CD4-positive, CD25-positive, alpha-beta regulatory T cell (primary cell): Measurements from ENCODE around the gene EZH1. TPM values are rescaled to one million over a fixed set of nuclear protein-coding genes. Genes with fewer than 3 reads are reported as not detected.
"Not testable (repeated sequence)": the region's sequence is repeated elsewhere in the genome, so short reads cannot be mapped to it uniquely, and the experiment has no call there.

ENCODE experiments used
- ATAC-seq, 2 donors: fragments of 150-1000 bp; cut with Tn5 transposase; one replicate each; pipeline ENCODE4 v1.10.0; 2021; ENCODE audit warnings: low read depth in 2 of 2, moderate number of reproducible peaks in 2 of 2, moderate library complexity in 1 of 2
- DNase-seq, 3 donors: peaks; one replicate each; pipeline versions ENCODE4 v3.0.0 to v3.0.0-alpha.2; 2012 to 2022; ENCODE audit warnings: mixed read lengths in 1 of 3
- H3K27ac ChIP-seq: one replicate; pipeline ENCODE4 v1.7.0; 2013; ENCODE audit warnings: mild to moderate bottlenecking, low read length; ENCODE audit not compliant: insufficient read depth, poor library complexity, severe bottlenecking
- H3K27me3 ChIP-seq: one replicate; pipeline ENCODE4 v1.7.0; 2013; ENCODE audit warnings: low read length; ENCODE audit not compliant: control insufficient read depth, insufficient read depth
- H3K36me3 ChIP-seq: one replicate; pipeline ENCODE4 v1.7.0; 2013; ENCODE audit warnings: mild to moderate bottlenecking, low read length, moderate library complexity; ENCODE audit not compliant: control insufficient read depth, insufficient read depth
- H3K4me1 ChIP-seq: 2 replicates; pipeline ENCODE4 v1.7.0; 2013; ENCODE audit warnings: mild to moderate bottlenecking, low read length; ENCODE audit not compliant: insufficient read depth, control insufficient read depth, poor library complexity, severe bottlenecking
- H3K4me3 ChIP-seq: one replicate; pipeline ENCODE4 v1.7.0; 2013; ENCODE audit warnings: low read depth, mild to moderate bottlenecking, low read length, moderate library complexity
- H3K9me3 ChIP-seq, 2 experiments: 1 replicate in 1 of 2; 2 replicates in 1 of 2; pipeline ENCODE4 v1.7.0; 2013; ENCODE audit warnings: low read length in 2 of 2, mild to moderate bottlenecking in 1 of 2, moderate library complexity in 1 of 2; ENCODE audit not compliant: control insufficient read depth in 2 of 2
- H3K27ac Mint-ChIP-seq, 3 donors: one replicate each; pipeline ENCODE4 v1.8.0; 2020 to 2022; ENCODE audit warnings: mild to moderate bottlenecking in 3 of 3, mixed read lengths in 3 of 3, moderate library complexity in 2 of 3
- H3K27me3 Mint-ChIP-seq: one replicate; pipeline ENCODE4 v1.8.0; 2022; ENCODE audit warnings: mild to moderate bottlenecking, mixed read lengths
- H3K36me3 Mint-ChIP-seq: one replicate; pipeline ENCODE4 v1.8.0; 2020; ENCODE audit warnings: mixed read lengths
- H3K4me1 Mint-ChIP-seq, 4 donors: one replicate each; pipeline ENCODE4 v1.8.0; 2020 to 2022; ENCODE audit warnings: mixed read lengths in 4 of 4, mild to moderate bottlenecking in 1 of 4
- H3K4me3 Mint-ChIP-seq, 4 donors: one replicate each; pipeline ENCODE4 v1.8.0; 2020 to 2022; ENCODE audit warnings: mild to moderate bottlenecking in 4 of 4, mixed read lengths in 4 of 4, moderate library complexity in 3 of 4
- H3K9me3 Mint-ChIP-seq, 7 donors: one replicate each; pipeline ENCODE4 v1.8.0; 2020 to 2022; ENCODE audit warnings: mixed read lengths in 7 of 7, mild to moderate bottlenecking in 3 of 7, moderate library complexity in 2 of 7
- polyA plus RNA-seq, 4 donors: library from polyadenylated mRNA; unstranded; fragments of 300-500 nt; fragmentation: Illumina TruSeq; gene quantifications; one replicate each; pipeline ENCODE4 v1.2.3, GENCODE V29; 2021
- total RNA-seq: library from RNA; stranded (reverse); gene quantifications from one replicate; pipeline ENCODE4 v1.2.3, GENCODE V29; 2022

EZH1 gene
- total and polyA plus RNA-seq, 5 donors from 2014 or later: 38.7 to 123 (median 54.4) TPM

GRCh38 chr17:42778570-42778969 is 33.7 kb upstream of the EZH1 start:
- ATAC-seq (no peak), DNase-seq (no peak)
- Mint-ChIP-seq H3K36me3 (peaks cover 42% of the 10 kb centered on the region), H3K27me3 (peaks cover 35% of the 10 kb centered on the region), H3K27ac (no peak overlapping the region), H3K9me3 (peaks cover 0 to 4% (median 0%) of the 10 kb centered on the region in 7 donors), H3K4me1 (peaks cover 0 to 36% (median 21%) of the 10 kb centered on the region in 4 donors), H3K4me3 (peak overlapping the region in 1 of 4 donors; percentile 33)
- Histone ChIP-seq H3K36me3 (peaks cover 48% of the 10 kb centered on the region), H3K27ac (no peak overlapping the region), H3K4me3 (no peak overlapping the region), H3K27me3 (peaks cover 14% of the 10 kb centered on the region), H3K4me1 (peaks cover 19% of the 10 kb centered on the region), H3K9me3 (no peaks in the 10 kb centered on the region)

GRCh38 chr17:42775534-42776098 is 30.8 kb upstream of the EZH1 start:
- H3K27me3 Mint-ChIP-seq: peaks cover 14% of the 10 kb centered on the region
- H3K4me1 Mint-ChIP-seq: peaks cover 4 to 39% (median 22%) of the 10 kb centered on the region in 4 donors
- Histone ChIP-seq H3K9me3 (no peaks in the 10 kb centered on the region), H3K4me1 (peaks cover 22% of the 10 kb centered on the region), H3K27ac (no peak overlapping the region), H3K27me3 (no peaks in the 10 kb centered on the region), H3K36me3 (peaks cover 48% of the 10 kb centered on the region), H3K4me3 (no peak overlapping the region)
- H3K4me3 Mint-ChIP-seq: peak overlapping the region in 2 of 4 donors; percentile 64 to 95
- no peak for ATAC-seq
- no peak for DNase-seq
- H3K9me3 Mint-ChIP-seq: no peaks in the 10 kb centered on the region
- peaks cover 38% of the 10 kb centered on the region for H3K36me3 Mint-ChIP-seq
- no peak overlapping the region for H3K27ac Mint-ChIP-seq

- Mint-ChIP-seq H3K4me3 (peak overlapping the region; percentile 95 to 99 (median 98)), H3K36me3 (peaks cover 32% of the 10 kb centered on the region), H3K4me1 (peaks cover 4 to 32% (median 18%) of the 10 kb centered on the region in 4 donors), H3K27ac (peak overlapping the region; percentile 80 to 99 (median 99)), H3K27me3 (peaks cover 5% of the 10 kb centered on the region), H3K9me3 (no peaks in the 10 kb centered on the region)
- Histone ChIP-seq H3K4me1 (peaks cover 19% of the 10 kb centered on the region), H3K27me3 (no peaks in the 10 kb centered on the region), H3K36me3 (peaks cover 41% of the 10 kb centered on the region), H3K4me3 (peak overlapping the region; percentile 93), H3K9me3 (no peaks in the 10 kb centered on the region), H3K27ac (peak overlapping the region; percentile 86)
- ATAC-seq (no peak), DNase-seq (no peak)
Observed at GRCh38 chr17:42774066-42774745, 29.4 kb upstream of the EZH1 start.

- ATAC-seq (peak; percentile 93), DNase-seq (peak; percentile 64 to 89 (median 75))
- peaks cover 33% of the 10 kb centered on the region for H3K36me3 ChIP-seq
- H3K4me3 ChIP-seq: peak within 1 kb of the TSS; percentile 93
- peak within 1 kb of the TSS; percentile 86 for H3K27ac ChIP-seq
- H3K27me3 Mint-ChIP-seq: peaks cover 6% of the 10 kb centered on the region
- no peaks in the 10 kb centered on the region for H3K9me3 Mint-ChIP-seq
- peak within 1 kb of the TSS; percentile 97 to 99 (median 99) for H3K27ac Mint-ChIP-seq
- peaks cover 4 to 31% (median 18%) of the 10 kb centered on the region in 4 donors for H3K4me1 Mint-ChIP-seq
- H3K9me3 ChIP-seq: no peaks in the 10 kb centered on the region
- peaks cover 25% of the 10 kb centered on the region for H3K36me3 Mint-ChIP-seq
- peaks cover 19% of the 10 kb centered on the region for H3K4me1 ChIP-seq
- H3K4me3 Mint-ChIP-seq: peak within 1 kb of the TSS; percentile 95 to 99 (median 98)
- no peaks in the 10 kb centered on the region for H3K27me3 ChIP-seq
Observed at GRCh38 chr17:42773290-42774035, 28.6 kb upstream of the EZH1 start, which contains the start of gene VPS25. VPS25 (plus strand) TSS chr17:42773449; CDS start chr17:42773476, 27 bp downstream.

- Mint-ChIP-seq H3K4me1 (peaks cover 4 to 31% (median 18%) of the 10 kb centered on the region in 4 donors), H3K9me3 (no peaks in the 10 kb centered on the region), H3K27ac (peak overlapping the region; percentile 97 to 99 (median 99)), H3K36me3 (peaks cover 19% of the 10 kb centered on the region), H3K4me3 (peak overlapping the region; percentile 95 to 99 (median 98)), H3K27me3 (peaks cover 12% of the 10 kb centered on the region)
- H3K27me3 ChIP-seq: no peaks in the 10 kb centered on the region
- no peak for DNase-seq
- no peaks in the 10 kb centered on the region for H3K9me3 ChIP-seq
- H3K27ac ChIP-seq: peak overlapping the region; percentile 86
- H3K36me3 ChIP-seq: peaks cover 28% of the 10 kb centered on the region
- ATAC-seq: peak in 1 of 2 donors; percentile 16
- peak overlapping the region; percentile 93 for H3K4me3 ChIP-seq
- peaks cover 19% of the 10 kb centered on the region for H3K4me1 ChIP-seq
Observed at GRCh38 chr17:42772945-42773289, 28.1 kb upstream of the EZH1 start.

- not testable (repeated sequence) for H3K9me3 Mint-ChIP-seq, H3K4me3 ChIP-seq, DNase-seq, ATAC-seq, H3K4me3 Mint-ChIP-seq, H3K27ac ChIP-seq, H3K36me3 Mint-ChIP-seq, H3K9me3 ChIP-seq, H3K27me3 ChIP-seq, H3K27ac Mint-ChIP-seq, H3K36me3 ChIP-seq
- peaks cover 18% of the 10 kb centered on the region for H3K27me3 Mint-ChIP-seq
- peaks cover 4 to 31% (median 15%) of the 10 kb centered on the region in 4 donors for H3K4me1 Mint-ChIP-seq
- peaks cover 19% of the 10 kb centered on the region for H3K4me1 ChIP-seq
Observed at GRCh38 chr17:42769964-42770363, 25.1 kb upstream of the EZH1 start.

GRCh38 chr17:42768006-42768405 is 23.2 kb upstream of the EZH1 start:
- H3K4me3 ChIP-seq, H3K9me3 Mint-ChIP-seq, H3K36me3 Mint-ChIP-seq, H3K27ac ChIP-seq, H3K4me1 ChIP-seq, H3K9me3 ChIP-seq, H3K36me3 ChIP-seq, H3K27me3 ChIP-seq, H3K4me3 Mint-ChIP-seq, DNase-seq, H3K27ac Mint-ChIP-seq, ATAC-seq: not testable (repeated sequence)
- Mint-ChIP-seq H3K4me1 (peaks cover under 1 to 15% (median 8%) of the 10 kb centered on the region in 4 donors), H3K27me3 (peaks cover 26% of the 10 kb centered on the region)
